ENCODE measurements around the gene STK35.
A peak's percentile ranks its signal among the peaks of the same experiment; 100 is the strongest.

Gene STK35

DNA sequence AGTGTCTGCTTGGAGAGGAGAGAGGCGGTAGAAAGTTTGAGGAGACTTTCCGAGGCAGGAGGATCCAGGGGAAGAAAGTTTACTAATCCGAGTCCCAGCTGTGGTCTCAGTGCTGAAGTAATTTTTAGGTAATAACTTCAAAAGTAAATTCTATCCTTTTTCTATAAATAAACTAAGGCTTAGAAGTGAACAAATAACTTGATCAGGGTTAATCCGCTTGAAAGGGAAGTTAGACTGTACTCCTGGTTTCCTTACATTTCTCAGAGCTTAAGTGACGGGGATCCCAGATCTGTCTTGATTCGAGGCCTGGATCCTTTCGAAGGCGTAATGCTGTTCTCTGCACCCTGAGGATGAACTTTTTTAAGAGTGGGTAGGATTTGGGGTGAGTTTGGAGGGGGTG is 2.6 kb downstream of the STK35 start:
- DNase-seq (ENCODE audit: low spot score) = no peak

DNA sequence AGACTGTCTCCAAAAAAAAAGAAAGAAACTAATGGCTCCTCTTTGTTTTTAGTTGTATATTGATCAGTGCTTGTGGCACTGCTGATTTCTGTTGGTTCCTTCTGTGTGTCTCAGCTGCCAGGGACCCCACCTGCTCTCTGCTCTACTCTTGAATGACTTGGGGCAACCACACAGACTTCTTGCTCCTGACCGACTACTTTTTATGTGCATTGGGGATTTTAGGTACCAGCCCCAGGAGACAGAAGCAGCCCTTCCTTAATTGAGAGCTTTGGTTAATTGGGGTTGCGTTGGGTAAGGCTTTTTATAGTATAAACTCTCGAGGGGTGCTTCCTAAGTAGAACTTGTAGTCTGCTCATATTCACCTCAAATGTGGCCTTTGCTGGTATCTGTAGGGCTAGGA is 6.9 kb downstream of the STK35 start:
- DNase-seq (ENCODE audit: low spot score) = no peak

DNA sequence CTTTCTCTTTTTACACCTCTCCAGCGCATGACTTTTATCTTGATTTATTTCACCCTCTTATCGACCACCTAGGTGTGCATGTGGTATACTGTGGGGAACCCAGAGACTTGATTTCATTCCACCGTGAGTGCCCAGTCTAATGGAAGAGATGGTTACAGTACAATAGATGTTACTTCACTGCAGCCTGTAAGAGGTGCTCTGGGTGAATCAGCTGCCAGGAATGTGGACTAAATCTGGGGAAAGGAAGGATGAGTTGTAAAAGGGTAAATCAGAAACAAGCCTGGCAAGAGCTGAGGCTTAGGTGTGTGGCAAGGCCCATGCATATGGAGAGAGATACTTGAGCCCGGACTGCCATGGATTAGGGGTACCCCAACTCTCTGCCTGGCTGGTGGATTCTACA is 7.4 kb downstream of the STK35 start:
- DNase-seq (ENCODE audit: low spot score) = no peak

DNA sequence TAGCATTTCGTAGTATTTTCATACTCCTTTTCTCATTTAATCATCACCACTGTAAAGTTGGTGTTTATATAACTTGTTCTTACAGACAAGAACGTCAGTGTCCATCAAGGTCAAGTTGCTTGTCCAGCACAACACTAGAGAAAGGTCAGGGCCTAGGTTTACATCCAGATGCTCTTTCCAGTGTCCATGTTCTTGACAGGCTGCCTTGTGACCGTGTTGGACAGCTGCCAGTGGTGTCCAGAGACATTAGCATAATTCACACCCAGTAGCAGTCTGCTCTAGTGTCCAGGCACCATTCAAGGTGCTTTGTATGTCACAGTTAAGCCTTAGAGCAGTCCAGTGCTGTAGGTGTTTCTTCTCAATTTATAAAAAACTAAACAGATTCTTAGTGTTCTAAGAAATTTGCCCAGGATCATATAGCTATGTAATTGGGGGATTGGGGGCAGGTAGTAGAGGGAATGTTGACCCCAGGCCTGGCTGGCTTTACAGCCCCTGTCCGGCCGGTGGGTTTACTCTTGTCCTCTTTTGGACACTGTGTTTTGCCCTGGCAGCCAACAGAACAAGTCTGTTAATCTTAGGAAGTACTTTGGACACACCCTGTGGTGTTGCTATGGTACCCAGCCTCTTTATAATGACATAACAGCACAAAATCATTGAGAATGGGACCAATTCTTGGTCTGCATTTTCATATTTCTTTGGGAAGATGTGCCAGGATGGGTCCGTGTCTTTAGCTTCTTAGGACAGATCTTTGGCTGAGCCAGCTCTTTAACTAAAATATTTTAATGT is 8.0 kb downstream of the STK35 start:
- DNase-seq (ENCODE audit: low spot score) = peak; percentile 55

DNA sequence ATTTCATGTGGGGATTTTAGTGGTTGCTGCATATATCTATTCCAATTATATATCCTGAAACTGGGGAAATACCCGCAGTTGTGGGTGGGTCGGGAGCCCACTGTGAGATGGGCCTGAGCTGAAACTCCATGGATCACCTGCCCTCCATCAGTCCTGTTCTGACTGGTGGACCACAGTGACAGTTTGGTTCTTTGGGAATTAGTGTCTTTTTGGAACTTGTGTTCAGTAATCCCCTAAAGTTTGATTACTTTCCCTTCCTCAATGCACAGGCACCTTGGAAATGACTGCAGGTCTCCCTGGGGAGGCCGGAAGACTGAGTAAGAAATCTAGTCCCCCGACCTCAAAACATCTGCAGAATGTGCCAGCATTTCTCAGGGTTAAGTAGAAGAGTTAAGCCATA is 11.3 kb downstream of the STK35 start:
- no peak for DNase-seq (ENCODE audit: low spot score)

DNA sequence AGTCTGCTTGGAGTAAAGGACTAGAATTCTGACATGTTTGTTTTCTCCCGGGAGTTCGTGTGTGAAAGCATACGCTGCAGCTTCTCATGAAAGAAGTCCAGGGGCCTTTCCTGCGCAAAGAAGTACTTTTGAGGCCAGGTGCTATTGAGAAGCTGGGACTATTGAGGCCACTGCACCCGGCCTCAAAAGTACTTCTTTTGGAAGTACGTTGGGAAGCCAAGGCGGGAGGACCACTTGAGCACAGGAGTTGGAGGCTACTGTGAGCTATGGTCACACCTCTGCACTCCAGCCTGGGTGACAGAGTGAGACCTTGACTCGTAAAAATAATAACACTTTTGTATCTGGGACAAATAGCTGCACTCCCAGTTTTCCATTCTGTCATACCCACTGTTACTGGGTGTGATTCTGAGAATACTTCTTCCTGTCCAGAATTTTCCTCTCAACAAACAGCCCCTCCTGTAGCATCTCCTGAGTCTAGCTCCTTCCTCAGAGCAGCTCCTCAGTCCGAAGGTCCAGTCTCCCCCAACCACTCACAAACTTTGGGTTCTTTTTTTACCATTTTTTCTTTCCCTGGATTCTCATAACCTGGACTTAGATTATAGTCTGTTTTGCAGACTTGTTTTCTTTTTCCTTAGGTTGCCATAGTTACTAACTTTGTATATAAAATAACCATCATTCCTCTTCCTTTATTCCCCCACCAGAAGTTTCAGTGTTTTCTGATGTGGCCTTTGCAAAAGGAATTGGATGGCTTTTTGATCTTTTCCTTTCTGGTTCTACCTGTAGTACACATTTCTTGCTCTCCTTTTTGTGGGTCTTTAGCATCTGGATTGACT is 12.7 kb downstream of the STK35 start:
- DNase-seq (ENCODE audit: low spot score) = no peak

DNA sequence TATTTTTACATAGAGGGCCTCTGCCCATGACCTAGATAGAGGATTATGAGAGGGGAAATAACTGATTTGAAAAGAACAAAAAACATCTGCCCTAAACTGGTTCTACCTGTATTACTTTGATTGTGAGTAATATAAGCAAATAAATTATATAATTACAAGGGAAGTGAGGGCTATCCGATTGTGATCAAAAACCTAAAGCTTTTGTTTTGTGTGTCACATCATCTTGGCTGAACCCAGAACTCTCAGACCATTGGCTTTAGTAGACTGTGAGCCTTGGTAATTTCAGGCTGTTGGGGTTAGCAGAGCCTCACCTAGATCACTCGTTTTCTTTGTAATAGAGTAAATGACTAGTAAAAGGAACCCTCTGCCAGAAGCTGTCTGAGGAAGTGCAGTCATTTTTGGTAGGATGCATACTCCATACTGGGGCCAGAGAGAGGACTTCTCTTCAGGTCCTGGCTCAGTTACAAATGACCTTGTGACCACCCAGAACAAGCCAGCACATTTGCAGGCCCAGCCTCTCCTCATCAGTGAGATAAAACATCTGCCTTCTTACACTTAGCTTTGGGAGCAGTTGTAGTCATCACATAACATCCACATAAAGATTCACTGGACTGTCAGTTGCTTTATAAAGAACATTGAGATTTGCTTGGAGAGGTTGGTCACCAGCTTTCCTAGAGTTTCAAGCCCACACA is 13.5 kb downstream of the STK35 start:
- DNase-seq (ENCODE audit: low spot score) = no peak

DNA sequence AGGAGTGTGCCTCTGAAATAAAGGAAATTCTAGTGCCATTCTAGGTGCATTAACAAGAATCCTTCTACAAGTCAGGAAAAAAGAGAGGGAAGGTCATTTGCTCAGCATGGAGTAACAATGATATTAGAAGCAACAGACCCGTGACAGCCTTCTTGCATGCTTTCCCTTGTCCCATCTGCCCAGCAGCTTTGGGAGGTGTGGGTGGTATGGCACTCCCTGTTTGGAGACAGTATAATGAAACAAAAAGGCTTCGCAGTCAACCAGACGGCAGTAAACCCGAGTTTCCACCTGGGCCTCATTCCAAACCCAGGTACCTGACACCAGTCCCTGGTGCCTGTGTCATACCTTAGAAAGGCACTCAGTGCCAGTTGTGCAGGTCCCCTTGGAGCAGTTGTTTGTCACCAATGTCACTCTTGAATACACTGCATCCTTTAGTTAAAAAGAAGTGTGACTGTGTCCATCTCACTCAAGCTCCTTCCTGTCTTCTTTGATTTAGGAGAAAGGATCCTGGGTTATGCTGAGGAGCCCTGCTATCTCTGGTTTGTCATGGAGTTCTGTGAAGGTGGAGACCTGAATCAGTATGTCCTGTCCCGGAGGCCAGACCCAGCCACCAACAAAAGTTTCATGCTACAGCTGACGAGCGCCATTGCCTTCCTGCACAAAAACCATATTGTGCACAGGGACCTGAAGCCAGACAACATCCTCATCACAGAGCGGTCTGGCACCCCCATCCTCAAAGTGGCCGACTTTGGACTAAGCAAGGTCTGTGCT is 14.7 kb downstream of the STK35 start:
- no peak for DNase-seq (ENCODE audit: low spot score)

DNA sequence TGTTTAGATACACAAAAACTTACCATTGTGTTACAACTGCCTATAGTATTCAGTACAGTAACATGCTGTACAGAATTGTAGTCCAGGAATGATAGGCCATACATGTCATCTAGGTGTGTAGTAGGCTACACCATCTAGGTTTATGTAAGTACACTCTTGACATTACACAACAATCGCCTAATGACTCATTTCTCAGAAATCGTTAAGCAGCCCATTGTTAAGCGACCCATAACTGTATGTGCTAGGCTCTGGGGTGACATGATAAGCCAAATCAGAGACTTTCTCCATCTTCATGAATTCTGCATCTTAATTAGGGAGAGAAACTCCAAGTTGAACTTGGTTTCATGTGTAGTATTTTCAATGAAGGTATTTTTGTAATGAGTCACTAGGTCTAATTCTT is 17.2 kb downstream of the STK35 start:
- no peak for DNase-seq (ENCODE audit: low spot score)

DNA sequence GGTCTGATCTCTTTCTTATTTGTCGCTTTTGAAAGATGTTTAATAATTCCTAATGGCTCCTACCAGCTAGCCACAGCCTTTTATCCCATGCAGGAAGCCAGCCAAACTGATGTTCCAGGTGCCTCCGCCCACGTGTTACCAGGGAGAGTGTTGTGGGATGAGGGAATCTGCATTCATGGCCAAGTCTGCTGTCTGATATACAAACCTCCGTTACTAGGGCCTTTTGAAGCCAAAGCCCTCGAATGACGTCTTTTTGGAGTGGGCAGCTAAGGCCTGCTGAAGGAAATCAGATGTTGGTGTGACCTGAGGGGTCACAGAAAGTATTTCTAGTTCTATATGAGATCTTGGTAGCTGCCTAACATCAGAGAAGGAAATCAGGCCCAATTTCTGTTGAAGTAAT is 21.3 kb downstream of the STK35 start:
- DNase-seq (ENCODE audit: low spot score) = no peak

DNA sequence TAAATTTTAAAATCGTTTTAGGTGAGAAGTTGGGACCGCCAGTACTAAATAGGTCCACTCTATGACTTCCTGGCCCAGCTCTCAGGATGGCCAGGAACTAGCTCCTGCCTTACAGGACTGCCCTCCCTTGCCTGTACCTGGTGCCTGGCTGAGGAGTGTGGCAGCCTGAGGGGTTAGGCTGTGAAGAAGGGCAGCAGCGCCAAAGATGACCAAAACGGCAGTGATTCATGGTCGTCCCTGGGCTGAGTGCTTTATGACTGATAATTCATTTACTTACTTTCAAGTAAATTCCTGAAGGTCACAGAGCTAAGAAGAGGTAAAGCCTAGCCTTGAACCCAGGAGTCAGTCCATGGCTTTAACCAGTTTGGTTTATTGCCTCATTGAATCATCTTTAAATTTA is 22.1 kb downstream of the STK35 start:
- no peak for DNase-seq (ENCODE audit: low spot score)

DNA sequence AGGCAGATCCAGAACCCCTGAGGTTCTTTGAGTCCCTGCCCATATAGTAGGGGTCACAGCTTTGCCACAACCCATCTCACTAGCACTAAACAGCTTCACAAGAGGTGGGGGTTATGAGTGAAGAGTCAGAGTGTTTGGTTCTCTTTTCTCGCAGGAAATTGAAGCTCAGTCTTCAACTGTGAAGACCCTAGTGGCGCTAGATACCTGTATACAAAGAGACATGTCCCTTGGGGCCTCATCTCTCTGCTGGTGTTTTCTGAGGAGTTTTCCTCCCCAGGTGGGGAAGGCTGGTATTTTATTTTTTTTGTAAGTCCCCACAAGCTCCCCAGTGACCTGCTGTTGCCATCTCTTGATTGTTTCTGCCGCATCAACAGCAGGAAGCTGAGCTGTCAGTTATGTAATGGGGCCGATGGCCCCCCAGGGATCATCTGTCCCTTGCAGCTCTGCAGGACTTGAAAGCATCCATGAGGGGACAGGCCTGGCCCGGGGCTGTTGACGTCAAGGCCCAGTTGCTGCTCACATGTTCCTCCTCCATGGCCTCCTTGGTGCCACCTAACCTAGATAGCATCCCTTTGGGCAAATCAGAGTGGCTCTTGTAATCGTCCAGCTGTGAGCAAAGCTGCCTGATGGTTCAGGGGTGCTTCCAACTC is 23.1 kb downstream of the STK35 start:
- DNase-seq (ENCODE audit: low spot score) = no peak

DNA sequence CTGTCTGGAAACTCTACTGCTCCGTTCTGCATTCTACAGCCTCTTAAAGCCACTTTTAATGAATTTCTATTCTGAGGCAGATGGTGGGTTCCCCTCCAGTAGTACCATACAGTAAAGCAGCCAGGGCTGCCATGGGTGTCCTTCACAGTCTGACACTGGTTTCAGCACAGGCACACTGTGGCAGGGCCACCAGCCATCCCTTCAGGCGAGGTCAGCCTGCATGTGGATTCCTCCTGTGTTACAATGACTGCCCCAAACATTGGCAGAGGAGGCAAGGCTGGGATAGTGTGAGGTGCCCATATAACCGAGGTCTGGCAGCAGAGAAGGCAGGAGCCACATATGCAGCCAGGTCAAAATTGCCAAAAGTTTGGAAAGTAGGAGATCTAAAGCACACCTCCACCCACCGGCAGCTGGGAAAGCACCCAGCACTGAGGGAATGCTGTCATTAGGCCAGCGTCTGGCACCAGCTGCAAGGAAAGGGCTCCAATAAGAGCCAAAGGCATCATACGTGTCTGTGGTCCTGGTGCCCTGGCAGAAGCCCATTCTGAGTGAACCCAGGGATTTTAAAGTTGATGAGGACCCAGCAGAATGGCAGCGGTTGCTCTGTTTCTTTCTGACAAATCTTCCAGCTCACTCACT is 24.0 kb downstream of the STK35 start:
- no peak for DNase-seq (ENCODE audit: low spot score)

DNA sequence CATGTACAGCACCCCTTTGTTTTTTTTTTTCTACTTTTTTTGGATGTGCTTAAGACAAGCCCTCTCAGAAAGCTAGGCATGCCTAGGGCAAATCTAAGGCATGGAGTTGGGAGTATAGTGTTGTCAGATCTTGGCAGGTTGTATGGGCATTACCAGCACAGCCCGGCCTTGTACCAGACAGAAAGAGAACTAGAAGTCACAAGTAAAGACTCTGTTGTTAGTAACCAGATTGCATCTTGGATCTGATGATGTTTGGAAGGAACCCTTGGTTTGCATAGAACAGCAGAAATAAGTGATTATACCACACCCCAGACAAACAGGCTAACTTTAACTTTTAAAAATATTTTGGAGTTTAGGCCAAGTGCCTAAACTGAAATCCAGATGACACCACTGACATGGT is 25.6 kb downstream of the STK35 start:
- DNase-seq (ENCODE audit: low spot score) = no peak

DNA sequence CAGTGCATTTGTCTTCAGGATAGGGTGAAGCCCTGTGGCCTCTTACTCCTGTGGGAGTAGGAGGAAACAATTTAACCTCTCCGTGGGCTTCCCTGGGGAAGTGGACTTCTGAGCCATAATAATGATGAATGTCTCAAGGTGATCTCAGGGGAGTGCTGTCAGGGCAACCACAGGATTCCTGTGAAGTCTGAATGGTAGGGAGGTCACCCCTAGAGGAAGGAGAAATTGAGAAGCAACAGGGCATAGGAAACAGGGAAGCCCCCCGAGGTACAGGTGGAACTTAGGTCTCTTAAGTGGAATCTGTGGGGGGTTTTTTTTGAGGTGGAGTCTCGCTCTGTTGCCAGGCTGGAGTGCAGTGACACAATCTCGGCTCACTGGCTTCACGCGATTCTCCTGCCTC is 26.9 kb downstream of the STK35 start:
- DNase-seq (ENCODE audit: low spot score) = no peak

DNA sequence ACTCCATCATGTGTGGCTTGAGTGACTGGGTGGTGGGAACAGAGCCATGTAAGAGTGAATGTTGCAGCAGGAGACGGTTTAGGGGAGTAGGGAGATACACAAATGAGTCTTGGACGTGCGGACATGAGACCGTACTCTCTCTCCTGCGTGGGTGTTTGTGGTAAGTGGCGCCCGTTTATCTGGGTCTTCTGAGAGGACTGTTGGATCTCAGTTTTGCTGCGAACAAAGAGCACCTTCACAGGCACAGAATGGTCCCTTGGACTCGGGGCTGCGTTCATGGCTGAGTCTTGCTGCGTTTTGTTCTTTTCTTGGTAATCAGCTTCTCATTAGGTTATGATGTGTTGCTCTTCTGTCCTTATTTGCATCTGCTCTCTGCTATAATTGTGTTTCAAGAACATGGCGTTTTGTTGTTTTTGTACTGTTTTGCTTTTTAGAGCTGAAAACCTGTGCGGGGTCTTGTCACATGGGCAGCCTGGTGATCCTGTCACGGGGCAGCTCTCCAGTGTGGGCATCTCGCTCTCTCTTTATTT is 28.5 kb downstream of the STK35 start:
- peak; percentile 33 for DNase-seq (ENCODE audit: low spot score)

DNA sequence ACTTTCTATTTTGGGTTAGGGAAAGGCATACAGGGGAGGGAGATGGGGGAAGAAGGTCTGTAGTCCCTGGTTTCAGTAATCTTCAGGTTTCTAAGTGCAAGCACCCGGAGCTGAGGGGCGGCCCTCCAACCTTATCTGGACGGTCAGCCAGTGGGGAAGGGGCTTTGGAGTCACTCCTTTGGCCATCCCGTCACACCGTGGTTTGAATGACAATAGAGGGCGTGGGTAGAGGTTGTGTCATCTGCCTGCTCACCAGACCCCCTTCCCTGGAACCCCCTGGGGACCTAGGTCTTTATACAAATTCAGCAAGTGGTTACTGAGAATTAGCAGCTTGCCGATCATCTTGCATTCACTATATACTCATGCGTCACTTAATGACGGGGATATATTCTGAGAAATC is 29.1 kb downstream of the STK35 start:
- no peak for DNase-seq (ENCODE audit: low spot score)

DNA sequence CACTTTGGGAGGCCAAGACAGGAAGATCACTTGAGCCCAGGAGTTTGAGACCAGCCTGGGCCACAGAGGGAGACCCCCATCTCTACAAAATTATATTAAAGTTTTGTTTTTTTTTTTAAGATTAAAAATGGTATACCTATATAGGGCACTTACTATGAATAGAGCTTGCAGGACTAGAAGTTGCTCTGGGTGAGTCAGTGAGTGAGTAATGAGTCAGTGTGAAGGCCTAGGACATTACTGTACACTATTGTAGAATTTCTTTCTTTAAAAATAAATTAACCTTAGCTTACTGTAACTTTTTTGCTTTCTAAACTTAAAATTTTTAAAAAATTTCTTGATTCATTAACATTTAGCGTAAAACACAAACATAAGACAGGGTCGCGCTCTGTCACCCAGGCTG is 29.7 kb downstream of the STK35 start:
- no peak for DNase-seq (ENCODE audit: low spot score)

DNA sequence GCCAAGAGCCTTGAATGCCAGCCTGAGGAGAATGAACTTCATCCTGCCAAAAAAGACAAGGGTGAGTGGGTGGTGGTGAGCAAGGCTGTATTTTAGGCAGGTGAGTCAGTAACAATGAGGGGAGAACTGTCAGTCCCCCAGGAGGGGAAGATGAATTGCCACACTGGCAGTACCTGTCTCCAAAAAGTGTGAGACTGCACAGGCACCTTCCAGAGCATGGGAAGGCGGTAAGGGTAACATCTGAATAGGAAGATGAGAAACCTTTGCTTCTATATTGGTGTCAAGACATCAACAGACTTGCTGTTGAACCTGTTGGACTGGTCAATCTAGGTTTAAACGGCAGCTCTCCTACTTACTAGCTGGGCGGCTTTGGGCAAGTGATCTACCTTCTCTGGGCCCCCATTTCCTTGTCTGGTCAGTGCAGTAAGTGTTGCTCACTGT is 30.9 kb downstream of the STK35 start:
- DNase-seq (ENCODE audit: low spot score) = no peak

DNA sequence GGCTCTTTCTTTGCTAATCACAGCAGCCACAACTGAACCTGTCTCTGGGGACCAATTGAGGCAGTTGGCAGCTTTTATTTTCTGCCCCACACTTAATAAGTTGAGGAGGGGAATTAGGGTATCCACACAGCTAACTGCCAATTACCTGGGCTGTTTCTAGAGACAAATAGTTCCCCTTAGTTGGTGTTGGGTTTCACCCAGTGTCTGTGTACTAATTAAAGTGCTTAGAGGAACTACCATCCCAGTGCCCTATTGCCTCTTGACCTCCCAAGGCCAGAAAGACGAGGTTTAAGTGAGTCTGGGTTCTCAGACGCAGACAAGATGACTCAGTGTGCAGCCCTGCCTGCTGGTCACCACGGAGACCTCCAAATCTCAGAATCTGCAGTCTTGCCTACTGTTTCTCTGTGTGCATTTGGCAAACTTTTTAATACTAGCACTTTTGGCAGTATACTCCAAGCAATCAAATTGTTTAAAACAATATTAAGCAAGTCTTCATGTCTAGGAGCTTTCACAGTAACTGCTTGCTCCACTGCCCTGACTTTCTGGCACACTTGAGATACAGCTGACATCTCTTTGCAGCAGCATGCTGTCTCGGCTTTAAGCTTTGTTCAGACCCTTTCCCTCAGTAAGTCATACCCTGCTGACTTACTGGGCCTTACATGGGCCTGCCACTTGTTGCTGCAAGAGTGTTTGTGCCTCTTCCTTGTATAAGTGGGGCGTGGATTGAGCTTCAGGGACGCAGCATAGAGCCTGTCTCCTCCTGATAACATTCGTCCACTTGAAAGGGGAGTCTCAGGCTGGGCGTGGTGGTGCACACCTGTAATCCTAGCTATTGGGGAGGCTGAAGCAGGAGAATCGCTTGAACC is 31.9 kb downstream of the STK35 start:
- no peak for DNase-seq (ENCODE audit: low spot score)
